ENCODE results near the gene PSMB5. TPM values are rescaled to one million over a fixed set of nuclear protein-coding genes. Genes with fewer than 3 reads are reported as not detected.

The PSMB5 gene
- total RNA-seq, 1 experiment from 2014 or later, result 224 TPM

GRCh38 chr14:23023022-23023794, 11.5 kb downstream of the PSMB5 start:
- Mint-ChIP-seq H3K4me1 (peaks cover 16% of the 10 kb centered on the region), H3K4me3 (no peak overlapping the region), H3K9me3 (no peaks in the 10 kb centered on the region), H3K27ac (no peak overlapping the region; the same call in 1 of the 2 replicates), H3K27me3 (ENCODE audit: low read depth) (no peaks in the 10 kb centered on the region), H3K36me3 (peaks cover 26% of the 10 kb centered on the region)
- CTCF ChIA-PET, result interaction anchor here (0.6 to 3.9 kb wide), 12 partner anchors 16 to 123 kb away, joined by 3 to 24 read pairs (median 4); partner anchors contain the start of gene ACIN1
- TF ChIP-seq AR (CRISPR knock-in tag; IDR thresholded peaks at IDR 0.05) (no peak), PRDM15 (CRISPR knock-in tag; IDR thresholded peaks at IDR 0.05) (no peak), TCF7 (CRISPR knock-in tag; IDR thresholded peaks at IDR 0.05; ENCODE audit: low read depth) (no peak), CTCF (IDR thresholded peaks at IDR 0.05) (no peak), SP1 (CRISPR knock-in tag; conservative IDR thresholded peaks at IDR 0.05) (no peak), CREM (CRISPR knock-in tag; IDR thresholded peaks at IDR 0.05) (no peak), AFF4 (CRISPR knock-in tag; IDR thresholded peaks at IDR 0.05; ENCODE audit: borderline replicate concordance) (no peak)
- ATAC-seq, result no peak
- POLR2A ChIA-PET, result interaction anchor here (1.2 kb wide), 1 partner anchor 29 kb away, joined by 4 read pairs; no protein-coding TSS in a partner anchor
- DNase-seq (ENCODE audit: low spot score), result no peak

- Mint-ChIP-seq H3K9me3 (no peaks in the 10 kb centered on the region), H3K4me3 (no peak overlapping the region), H3K36me3 (peaks cover 19% of the 10 kb centered on the region), H3K27ac (peak overlapping the region; percentile 93; the same call in 1 of the 2 replicates), H3K27me3 (ENCODE audit: low read depth) (no peaks in the 10 kb centered on the region), H3K4me1 (peaks cover 16% of the 10 kb centered on the region)
- ATAC-seq, result no peak
- CTCF ChIA-PET, result interaction anchor here (0.7 to 3.9 kb wide), 6 partner anchors 9 to 58 kb away, joined by 3 to 24 read pairs (median 4); no protein-coding TSS in a partner anchor
- no peak for DNase-seq (ENCODE audit: low spot score)
- POLR2A ChIA-PET, result no interaction called here
- no peak for TF ChIP-seq FOXP1 (CRISPR knock-in tag; IDR thresholded peaks at IDR 0.05; ENCODE audit: borderline replicate concordance)
- no peak for TF ChIP-seq NR1H2 (CRISPR knock-in tag; IDR thresholded peaks at IDR 0.05)
- no peak for TF ChIP-seq ZNF263 (CRISPR knock-in tag; IDR thresholded peaks at IDR 0.05; ENCODE audit: low read depth)
- TF ChIP-seq ATF3 (CRISPR knock-in tag; conservative IDR thresholded peaks at IDR 0.05), result no peak
These were observed 12.7 kb downstream of the PSMB5 start for GRCh38 chr14:23021889-23022442.
